ENCODE data around the gene HJV.

Gene HJV

DNA sequence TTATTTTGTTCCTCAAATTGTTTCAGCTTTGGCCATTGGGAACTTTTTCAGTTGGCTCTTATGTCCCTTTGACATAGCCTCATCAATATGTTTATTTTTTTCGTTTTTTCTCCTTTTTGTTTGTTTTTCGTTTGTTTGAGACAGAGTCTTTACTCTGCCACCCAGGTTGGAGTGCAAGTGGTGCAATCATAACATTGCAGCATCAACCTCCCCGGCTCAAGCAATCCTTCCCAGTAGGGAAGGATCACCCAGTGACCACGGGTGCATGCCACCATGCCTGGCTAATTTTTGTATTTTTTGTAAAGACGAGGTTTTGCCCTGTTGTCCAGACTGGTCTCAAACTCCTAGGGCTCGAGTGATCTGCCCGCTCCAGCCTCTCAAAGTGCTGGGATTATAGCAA, 49.0 kb downstream of the HJV start:
- DNase-seq, result no peak

Measured in NCI-H2029 (cell line).